Measurements from ENCODE around the gene GALNT17.
"Not testable (repeated sequence)": the region's sequence is repeated elsewhere in the genome, so short reads cannot be mapped to it uniquely, and the experiment has no call there.

Gene GALNT17

GRCh38 chr7:71705217-71705616 lies 573.3 kb downstream of the GALNT17 start:
- FAIRE-seq, result no peak

- no peak for FAIRE-seq
Measured at GRCh38 chr7:71705901-71706596, 574.1 kb downstream of the GALNT17 start.

DNA sequence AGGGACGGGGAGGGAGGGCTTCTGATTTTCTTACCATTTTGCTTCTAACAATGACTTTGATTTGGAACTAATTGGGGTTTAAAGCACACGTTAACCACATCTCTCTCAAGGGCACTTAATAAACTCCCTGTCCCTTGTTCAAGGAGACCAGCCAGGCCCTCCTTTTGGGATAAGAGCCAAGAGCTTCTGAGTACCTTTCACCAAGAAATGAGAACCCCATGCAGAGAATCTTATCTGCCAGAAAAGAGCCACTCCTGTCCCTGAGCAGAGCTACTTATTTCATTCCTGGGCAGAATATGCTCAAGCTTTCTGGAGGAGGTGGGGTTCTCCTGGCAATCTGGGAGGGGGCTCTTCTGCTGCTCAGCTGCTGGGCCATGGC lies 574.6 kb downstream of the GALNT17 start:
- FAIRE-seq, result no peak

DNA sequence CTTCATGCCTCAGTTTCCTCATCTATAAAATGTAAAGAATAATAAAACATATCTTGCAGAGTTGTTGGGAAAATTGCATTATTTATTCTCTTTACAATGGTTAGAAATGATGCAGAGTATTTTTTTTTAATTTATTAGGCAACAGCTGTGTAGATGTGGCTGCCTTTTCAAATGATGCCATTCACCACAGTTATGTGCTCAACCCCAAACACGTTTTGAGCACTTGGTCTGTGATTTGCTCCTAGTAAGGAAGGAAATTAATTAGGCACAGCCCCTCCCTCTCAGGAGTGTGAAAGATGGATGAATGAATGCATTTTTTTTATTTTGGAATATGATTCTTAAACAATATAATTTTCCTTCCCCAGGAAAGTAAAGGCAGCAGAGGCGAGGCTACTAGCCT lies 575.1 kb downstream of the GALNT17 start:
- FAIRE-seq, result no peak

DNA sequence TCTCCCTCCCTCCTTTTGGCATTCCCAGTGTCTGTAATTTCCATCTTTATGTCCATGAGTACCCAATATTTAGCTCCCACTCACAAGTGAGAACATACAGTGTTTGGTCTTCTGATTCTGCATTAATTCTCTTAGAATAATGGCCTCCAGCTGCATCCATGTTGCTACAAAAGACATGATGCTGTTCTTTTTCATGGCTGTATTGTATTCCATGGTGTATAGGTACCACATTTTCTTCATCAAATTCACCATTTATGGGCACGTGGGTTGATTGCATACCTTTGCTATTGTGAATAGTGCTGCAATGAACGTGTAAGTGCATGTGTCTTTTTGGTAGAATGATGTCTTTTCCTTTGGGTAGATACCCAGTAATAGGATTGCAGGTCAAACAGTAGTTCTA lies 576.8 kb downstream of the GALNT17 start:
- no peak for FAIRE-seq

GRCh38 chr7:71710442-71710841 lies 578.5 kb downstream of the GALNT17 start:
- no peak for FAIRE-seq

DNA sequence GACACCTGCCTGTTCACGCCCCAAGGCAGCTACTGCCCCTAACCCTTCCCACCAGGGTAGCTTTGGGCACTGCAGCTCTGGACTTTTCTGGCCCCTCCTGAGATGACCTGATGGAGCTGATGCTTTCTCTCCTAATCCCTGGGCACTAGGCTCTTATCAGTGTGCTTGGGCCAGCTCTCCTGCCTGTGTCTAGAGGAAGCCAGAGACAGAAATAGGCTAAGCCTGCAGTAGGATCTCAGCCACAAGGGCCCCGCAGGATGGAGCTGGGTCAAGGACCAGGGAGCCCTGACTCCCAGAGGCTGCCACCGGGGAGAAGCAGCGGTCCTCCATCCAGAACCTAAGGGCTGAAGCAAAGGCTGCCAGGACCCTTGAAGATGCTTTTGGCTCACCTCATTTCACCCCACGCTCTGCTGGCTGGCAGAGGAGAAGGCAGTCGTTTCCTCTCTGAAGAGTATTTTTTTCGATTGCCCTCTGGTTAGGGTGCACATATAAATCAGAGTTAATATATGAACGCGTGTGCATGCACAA lies 580.8 kb downstream of the GALNT17 start:
- no peak for FAIRE-seq

DNA sequence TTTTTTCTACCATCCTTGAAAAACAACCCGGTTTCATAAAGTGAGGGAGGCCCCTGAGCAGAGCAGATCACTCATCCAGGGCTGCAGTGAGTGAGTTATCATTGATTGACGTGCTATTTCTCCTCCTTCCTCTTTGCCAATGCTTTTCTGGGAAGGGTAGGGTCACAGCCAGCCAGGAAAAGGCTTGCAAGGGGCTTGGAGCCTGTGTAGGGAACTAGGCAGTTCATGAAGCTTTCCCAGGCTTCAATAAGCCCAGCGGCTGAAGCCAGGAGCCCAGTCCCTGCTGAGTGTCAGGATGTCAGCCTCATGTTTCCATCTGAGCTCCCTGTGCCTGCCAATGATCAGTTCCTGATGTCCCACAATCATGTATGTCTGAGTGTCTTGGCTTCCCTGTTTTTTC lies 584.7 kb downstream of the GALNT17 start:
- FAIRE-seq, result no peak

- FAIRE-seq, result no peak
Measured at GRCh38 chr7:71718563-71718962, 586.6 kb downstream of the GALNT17 start.

DNA sequence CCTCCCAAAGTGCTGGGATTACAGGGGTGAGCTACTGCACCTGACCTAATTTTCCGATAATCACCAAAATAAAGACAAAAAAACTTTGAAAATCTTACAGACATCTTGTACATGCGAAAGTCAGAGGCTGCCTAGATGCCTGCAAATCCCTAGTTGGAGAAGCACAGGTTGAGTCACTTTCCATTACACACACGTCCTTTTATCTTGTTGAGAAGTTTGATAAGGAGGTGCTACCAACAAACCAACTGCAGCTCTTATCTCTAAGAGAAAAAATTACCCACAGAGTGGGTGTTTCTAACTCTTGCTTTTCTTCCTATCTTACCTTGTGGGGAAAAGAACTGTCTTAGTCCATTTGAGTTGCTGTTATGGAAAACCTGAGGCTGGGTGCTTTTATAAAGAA lies 589.8 kb downstream of the GALNT17 start:
- no peak for FAIRE-seq

DNA sequence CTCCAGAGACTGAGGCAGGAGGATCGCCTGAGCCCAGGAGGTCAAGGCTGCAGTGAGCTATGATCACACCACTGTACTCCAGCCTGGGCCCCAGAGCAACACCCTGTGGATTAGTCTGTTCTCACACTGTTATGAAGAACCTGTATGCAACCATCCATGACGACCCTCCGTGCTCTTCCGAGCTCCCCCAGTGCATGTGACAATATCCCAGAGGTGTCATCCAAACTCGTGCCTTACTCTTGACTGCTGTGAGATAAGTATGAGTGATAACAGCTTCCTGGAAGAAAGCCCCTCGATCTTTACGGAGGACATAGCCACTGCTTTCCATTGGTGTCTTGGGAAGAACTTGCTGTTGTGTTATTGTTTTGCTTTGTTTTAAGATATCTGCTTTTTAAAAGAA lies 591.9 kb downstream of the GALNT17 start:
- FAIRE-seq, result no peak

DNA sequence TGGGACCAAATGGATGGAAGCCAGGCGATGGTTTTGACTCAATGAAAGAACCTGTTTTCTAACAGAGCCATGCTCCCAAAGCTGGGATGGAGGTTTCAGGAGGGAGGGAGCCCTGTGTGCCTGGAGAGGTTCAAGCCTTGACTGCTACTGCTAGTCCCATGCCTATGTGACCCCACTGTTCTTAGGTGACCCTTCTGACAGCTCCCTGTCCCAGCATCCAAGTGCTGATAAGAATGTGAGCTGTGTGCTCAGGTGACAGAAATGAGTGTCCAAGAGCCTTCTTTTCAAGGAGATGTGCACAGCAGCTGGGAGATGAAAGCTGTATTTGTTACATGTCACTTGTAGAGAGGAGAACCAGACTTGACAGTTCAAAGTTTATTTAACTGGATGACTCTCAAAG lies 595.4 kb downstream of the GALNT17 start:
- no peak for FAIRE-seq

GRCh38 chr7:71731740-71732139 lies 599.8 kb downstream of the GALNT17 start:
- no peak for FAIRE-seq

GRCh38 chr7:71733107-71733870 lies 601.3 kb downstream of the GALNT17 start:
- FAIRE-seq, result no peak

- no peak for FAIRE-seq
Measured at GRCh38 chr7:71735961-71736556, 604.1 kb downstream of the GALNT17 start.

DNA sequence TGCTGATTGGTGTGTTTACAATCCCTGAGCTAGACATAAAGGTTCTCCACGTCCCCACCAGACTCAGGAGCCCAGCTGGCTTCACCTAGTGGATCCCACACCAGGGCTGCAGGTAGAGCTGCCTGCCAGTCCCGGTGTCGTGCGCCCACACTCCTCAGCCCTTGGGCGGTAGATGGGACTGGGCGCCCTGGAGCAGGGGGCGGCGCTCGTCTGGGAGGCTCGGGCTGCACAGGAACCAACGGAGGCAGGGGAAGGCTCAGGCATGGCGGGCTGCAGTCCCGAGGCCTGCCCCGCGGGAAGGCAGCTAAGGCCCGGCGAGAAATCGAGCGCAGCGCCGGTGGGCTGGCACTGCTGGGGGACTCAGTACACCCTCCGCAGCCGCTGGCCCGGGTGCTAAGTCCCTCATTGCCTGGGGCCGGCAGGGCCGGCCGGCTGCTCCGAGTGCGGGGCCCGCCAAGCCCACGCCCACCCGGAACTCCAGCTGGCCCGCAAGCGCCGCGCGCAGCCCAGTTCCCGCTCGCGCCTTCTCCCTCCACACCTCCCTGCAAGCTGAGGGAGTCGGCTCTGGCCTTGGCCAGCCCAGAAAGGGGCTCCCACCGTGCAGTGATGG lies 606.1 kb downstream of the GALNT17 start:
- not testable (repeated sequence) for FAIRE-seq

DNA sequence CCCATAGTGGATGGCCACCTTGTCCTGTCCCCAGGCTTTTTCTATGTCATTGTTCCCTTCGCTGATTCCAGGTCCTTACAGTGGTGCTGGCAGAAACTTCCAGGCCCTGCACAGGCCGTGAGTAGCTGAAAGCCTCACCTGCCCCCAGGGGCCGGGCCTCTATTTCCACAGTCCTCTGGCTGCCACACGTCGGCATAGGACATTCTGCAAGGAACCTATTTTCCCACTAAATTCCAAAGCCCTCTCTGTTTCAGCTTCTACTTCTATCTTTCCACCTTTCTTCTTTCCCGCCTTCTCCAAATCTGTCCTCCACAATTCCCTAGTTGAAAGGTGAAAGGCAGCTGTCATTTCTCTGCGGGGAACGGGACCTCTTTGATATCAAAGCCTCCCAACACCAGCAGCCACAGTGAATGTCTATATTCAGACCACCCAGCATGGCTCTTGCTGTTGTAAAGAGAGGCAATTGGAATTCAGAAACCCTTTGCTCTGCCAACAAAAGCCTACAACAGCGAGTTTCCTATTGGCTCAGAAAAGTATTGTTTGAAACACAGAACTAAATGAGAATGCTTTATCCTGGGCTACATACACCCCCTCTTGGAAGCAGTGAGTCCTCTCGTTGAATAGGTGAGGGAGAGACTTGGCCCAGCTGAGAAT lies 607.7 kb downstream of the GALNT17 start:
- FAIRE-seq, result no peak

GRCh38 chr7:71740174-71740560 lies 608.2 kb downstream of the GALNT17 start:
- no peak for FAIRE-seq

GRCh38 chr7:71746006-71746405 lies 614.1 kb downstream of the GALNT17 start:
- FAIRE-seq, result no peak

GRCh38 chr7:71750290-71750689 lies 618.3 kb downstream of the GALNT17 start:
- no peak for FAIRE-seq

DNA sequence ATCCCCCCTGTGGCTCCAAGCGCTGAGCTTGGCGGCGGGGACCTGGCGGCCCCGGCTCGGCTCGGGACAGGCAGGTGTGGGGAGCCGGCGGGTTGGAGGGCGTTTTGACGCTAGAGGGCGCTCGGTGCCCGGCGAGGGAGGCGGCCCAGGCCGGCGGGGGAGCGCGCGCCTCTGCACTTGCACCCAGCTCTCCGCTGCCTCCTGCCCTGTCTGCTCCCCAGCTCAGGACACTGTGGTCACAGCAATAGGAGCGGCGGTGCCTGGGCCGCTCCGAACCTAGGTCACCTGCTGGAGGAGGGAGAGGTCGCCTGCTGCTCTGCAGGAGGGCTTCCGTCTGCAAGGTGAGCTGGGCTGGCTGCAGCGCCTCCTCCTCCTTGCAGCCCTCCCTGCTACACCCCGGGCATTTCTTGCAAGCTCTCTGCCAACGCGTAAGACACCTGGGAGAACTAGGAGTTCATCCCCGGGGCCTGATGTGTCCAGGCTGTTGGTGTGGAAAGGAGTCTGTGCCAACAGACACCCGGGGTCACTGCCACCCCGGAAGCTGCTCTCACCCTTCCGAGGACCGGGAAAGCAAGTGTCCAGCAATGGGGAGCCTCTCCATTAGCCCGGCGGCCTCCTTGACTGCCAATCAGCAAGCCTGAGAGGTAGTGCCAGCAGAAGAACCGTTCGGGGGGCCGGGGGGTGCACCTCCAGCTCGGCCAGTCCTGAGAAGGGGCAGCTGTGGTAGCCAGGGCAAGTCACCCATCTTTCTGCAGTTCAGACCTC lies 620.4 kb downstream of the GALNT17 start:
- no peak for FAIRE-seq

- FAIRE-seq, result no peak
Measured at GRCh38 chr7:71753236-71753635, 621.3 kb downstream of the GALNT17 start.
